HG03521 (cell line): Measurements from ENCODE around the gene SCGB3A2.
"Not testable (repeated sequence)": the region's sequence is repeated elsewhere in the genome, so short reads cannot be mapped to it uniquely, and the experiment has no call there.

Experiments used
- ATAC-seq: cut with Tn5 transposase; IDR thresholded peaks from one replicate; pipeline ENCODE4 v1.9.1; 2021; ENCODE audit warnings: mild to moderate bottlenecking, moderate library complexity; ENCODE audit not compliant: unreplicated experiment

The SCGB3A2 gene

GRCh38 chr5:147860641-147861025 lies 17.9 kb upstream of the SCGB3A2 start:
- no peak for ATAC-seq

- no peak for ATAC-seq
These were observed 14.9 kb upstream of the SCGB3A2 start for GRCh38 chr5:147863454-147864158.

- no peak for ATAC-seq
These were observed 9.4 kb upstream of the SCGB3A2 start for GRCh38 chr5:147869112-147869511.

GRCh38 chr5:147869892-147870291 lies 8.6 kb upstream of the SCGB3A2 start:
- not testable (repeated sequence) for ATAC-seq

- not testable (repeated sequence) for ATAC-seq
These were observed 6.4 kb upstream of the SCGB3A2 start for GRCh38 chr5:147871980-147872549.

- not testable (repeated sequence) for ATAC-seq
These were observed 5.6 kb upstream of the SCGB3A2 start for GRCh38 chr5:147872744-147873435.

GRCh38 chr5:147874118-147874875 lies 4.2 kb upstream of the SCGB3A2 start:
- ATAC-seq, result not testable (repeated sequence)

- ATAC-seq, result no peak
These were observed 3.6 kb upstream of the SCGB3A2 start for GRCh38 chr5:147874910-147875367.

- ATAC-seq, result no peak
These were observed 2.4 kb upstream of the SCGB3A2 start for GRCh38 chr5:147876141-147876540.

GRCh38 chr5:147876626-147877025 lies 1.9 kb upstream of the SCGB3A2 start:
- ATAC-seq, result no peak

GRCh38 chr5:147879784-147880183 lies 1.3 kb downstream of the SCGB3A2 start:
- no peak for ATAC-seq

GRCh38 chr5:147880487-147880886 lies 2.0 kb downstream of the SCGB3A2 start:
- ATAC-seq, result no peak

- no peak for ATAC-seq
These were observed 4.2 kb downstream of the SCGB3A2 start for GRCh38 chr5:147882586-147883313.

- no peak for ATAC-seq
These were observed 8.6 kb downstream of the SCGB3A2 start for GRCh38 chr5:147887026-147887627.

- ATAC-seq, result no peak
These were observed 9.4 kb downstream of the SCGB3A2 start for GRCh38 chr5:147887930-147888329.

GRCh38 chr5:147892696-147893296 lies 14.3 kb downstream of the SCGB3A2 start:
- ATAC-seq, result no peak

GRCh38 chr5:147893820-147894219 lies 15.3 kb downstream of the SCGB3A2 start:
- no peak for ATAC-seq

GRCh38 chr5:147895864-147896263 lies 17.4 kb downstream of the SCGB3A2 start:
- ATAC-seq, result no peak

- no peak for ATAC-seq
These were observed 20.4 kb downstream of the SCGB3A2 start for GRCh38 chr5:147898875-147899401.
